IPS DF 19.7 (cell line): ENCODE data around the gene RFC4.

Source experiments
- DNase-seq: peaks from one replicate; pipeline ENCODE4 v3.0.0-alpha.2; 2013; ENCODE audit warnings: low read depth, low spot score

The RFC4 gene

DNA sequence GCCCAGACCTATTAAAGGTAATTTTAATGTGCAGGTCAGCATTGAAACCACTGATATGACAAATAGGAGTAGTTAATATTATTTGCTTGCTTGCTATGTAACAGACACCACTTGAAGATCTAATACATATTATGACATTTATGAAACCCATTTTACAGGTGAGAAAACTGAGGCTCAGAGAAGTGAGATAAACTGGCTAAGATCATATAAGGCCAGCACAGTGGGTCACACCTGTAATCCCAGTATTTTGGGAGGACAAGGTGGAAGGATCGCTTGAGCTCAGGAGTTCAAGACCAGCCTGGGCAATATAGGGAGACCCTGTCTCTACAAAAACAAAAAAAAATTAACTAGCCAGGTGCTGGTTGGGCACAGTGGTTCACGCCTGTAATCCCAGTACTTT is 56.0 kb downstream of the RFC4 start:
- DNase-seq: no peak

DNA sequence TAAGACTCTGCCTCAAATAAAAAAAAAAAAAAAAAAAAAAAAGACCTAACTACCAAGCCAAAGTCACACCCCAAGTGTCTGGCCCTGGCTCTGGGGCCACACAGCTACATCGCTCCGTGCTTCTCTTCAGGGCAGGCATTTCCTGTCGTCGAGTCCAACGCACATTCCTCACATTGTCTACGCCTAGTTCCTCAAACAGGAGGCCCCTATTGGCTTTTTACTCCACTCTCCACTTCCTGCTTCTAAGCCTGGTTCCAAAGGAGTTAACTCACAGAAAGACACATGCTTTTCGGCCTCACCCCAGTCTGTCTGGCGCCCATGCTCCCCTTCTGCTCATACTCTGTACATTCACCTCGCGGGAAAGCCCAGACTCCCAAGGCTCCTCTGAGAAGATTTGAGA is 60.3 kb downstream of the RFC4 start:
- peak; percentile 95 for DNase-seq

DNA sequence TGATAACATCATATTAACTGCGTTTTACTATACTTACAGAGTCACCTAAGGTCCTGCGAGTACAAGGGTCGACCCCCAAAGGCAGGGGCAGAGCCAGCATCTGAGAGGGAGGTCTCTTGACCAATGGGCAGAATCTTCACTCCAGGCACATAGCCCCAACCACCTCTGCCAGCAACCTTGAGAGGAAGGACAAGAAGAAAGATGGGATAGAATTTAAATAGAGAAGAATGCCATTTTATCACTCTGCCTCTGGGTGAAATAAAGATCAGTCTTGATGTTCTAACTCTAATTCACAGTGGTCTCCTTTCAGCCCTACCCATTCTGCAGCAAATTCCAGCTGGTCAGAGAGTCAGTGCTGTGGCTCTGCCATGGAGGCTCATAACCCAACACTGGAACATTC is 62.6 kb downstream of the RFC4 start:
- DNase-seq: no peak

GRCh38 chr3:186742618-186743380 is 63.5 kb downstream of the RFC4 start:
- no peak for DNase-seq
